Measurements from ENCODE around the gene CENPH.
A peak's percentile ranks its signal among the peaks of the same experiment; 100 is the strongest.
"Not testable (repeated sequence)": the region's sequence is repeated elsewhere in the genome, so short reads cannot be mapped to it uniquely, and the experiment has no call there.

Gene CENPH, protein sequence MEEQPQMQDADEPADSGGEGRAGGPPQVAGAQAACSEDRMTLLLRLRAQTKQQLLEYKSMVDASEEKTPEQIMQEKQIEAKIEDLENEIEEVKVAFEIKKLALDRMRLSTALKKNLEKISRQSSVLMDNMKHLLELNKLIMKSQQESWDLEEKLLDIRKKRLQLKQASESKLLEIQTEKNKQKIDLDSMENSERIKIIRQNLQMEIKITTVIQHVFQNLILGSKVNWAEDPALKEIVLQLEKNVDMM

GRCh38 chr5:69189162-69190086 lies at the start of gene CENPH:
CENPH (plus strand) TSS chr5:69189583; CDS start chr5:69189635, 52 bp downstream.
- DNase-seq (ENCODE audit: low spot score), result peak; percentile 90

- not testable (repeated sequence) for DNase-seq (ENCODE audit: low spot score)
Measured at GRCh38 chr5:69140239-69140638, 49.1 kb upstream of the CENPH start.

GRCh38 chr5:69140827-69141226 lies 48.6 kb upstream of the CENPH start:
- DNase-seq (ENCODE audit: low spot score), result no peak

DNA sequence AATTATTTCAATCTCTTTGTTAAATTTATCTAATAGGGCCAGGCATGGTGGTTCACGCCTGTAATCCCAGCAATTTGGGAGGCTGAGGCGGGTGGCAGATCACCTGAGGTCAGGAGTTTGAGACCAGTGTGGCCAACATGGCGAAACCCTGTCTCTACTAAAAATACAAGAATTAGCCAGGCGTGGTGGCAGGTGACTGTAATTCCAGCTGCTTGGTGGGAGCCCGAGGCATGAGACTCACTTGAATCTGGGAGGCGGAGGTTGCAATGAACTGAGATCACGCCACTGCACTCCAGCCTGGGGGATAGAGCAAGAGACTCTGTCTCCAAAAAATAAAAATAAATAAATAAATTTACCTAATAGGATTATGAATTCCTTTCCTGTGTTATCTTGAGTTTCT lies 40.8 kb upstream of the CENPH start:
- DNase-seq (ENCODE audit: low spot score), result not testable (repeated sequence)

DNA sequence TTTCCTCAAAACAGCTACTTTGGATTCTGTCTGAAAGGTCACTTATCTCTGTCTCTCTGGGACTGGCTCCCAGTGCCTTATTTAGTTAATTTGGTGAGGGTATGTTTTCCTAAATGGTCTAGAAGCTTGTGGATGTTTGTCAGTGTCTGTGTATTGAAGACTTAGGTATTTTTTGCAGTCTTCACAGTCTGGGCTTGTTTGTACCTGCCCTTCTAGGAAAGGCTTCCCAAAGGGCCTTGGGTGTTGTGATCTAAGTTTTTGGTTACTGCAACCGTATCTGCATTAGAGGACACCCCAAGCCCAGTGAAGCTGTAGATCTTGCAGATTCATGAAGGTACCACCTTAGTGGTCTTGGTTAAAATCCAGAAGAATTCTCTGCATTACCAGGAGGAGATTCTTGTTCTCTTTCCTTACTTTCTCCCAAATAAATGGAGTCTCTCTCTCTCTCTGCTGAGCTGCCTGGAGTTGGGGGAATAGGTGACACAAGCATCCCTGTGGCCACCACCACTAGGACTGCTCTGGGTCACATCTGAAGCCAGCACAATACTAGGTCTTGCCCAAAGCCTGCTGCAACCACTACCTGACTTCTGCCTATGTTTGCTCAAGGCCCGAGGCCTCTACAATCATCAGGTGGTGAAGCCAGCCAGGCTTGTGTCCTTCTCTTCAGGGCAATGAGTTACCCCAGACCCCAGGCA lies 40.3 kb upstream of the CENPH start:
- DNase-seq (ENCODE audit: low spot score), result no peak

DNA sequence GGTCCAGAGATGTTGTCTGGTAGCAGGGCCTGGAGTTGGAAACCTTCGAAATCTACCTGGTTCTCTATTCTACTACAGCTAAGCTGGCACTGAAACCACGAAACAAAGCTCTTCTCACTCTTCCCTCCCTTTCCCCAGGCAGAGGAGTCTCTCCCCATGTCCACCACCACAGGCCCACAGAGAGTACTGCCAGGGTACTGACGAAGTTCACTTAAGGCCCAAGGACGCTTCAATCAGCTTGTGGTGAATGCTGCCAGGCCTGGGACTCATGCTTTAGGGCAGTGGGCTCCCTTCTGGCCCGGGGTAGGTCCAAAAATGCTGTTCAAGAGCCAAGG lies 39.7 kb upstream of the CENPH start:
- DNase-seq (ENCODE audit: low spot score), result no peak

DNA sequence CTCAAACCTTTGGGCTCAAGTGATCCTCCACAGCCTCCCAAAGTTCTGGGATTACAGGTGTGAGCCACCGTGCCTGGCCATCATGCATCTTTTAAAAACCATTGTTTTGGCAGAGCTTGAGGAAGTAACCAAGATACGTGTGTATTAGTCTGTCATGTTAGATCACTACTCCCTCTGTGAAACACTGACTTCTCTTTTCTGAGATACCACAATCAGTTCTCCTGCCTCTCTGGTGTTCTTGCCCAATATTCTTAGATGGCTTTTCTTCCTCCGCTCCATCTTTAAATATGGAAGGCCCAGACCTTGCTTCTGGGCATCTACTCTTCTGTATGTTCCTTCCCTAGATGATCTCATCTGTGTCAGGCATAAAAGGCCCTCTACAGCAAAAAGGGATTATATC lies 36.7 kb upstream of the CENPH start:
- no peak for DNase-seq (ENCODE audit: low spot score)

- no peak for DNase-seq (ENCODE audit: low spot score)
Measured at GRCh38 chr5:69156456-69156855, 32.9 kb upstream of the CENPH start.

DNA sequence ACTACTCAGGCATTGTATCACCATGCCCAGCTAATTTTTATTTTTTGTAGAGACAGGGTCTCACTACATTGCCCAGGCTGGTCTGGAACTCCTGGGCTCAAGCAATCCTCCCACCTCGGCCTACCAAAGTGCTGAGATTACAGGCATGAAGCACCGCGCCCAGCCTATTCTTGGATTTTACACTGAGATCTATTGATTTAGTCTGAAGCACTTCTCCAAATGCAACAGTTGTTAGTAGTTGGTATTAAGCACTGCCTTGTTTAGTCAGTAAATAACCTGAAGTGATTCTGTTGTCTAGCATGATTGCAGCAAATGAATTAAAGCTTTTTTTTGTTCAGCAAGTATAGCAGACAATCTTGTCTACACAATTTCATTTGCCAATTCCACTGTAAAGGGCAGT lies 31.3 kb upstream of the CENPH start:
- DNase-seq (ENCODE audit: low spot score), result no peak

- no peak for DNase-seq (ENCODE audit: low spot score)
Measured at GRCh38 chr5:69160651-69161050, 28.7 kb upstream of the CENPH start.

GRCh38 chr5:69166686-69167492 lies 22.5 kb upstream of the CENPH start, which contains the start of gene CCNB1:
CCNB1 (plus strand) TSS chr5:69167150; CDS start chr5:69167263, 113 bp downstream.
- DNase-seq (ENCODE audit: low spot score), result peak; percentile 98

- no peak for DNase-seq (ENCODE audit: low spot score)
Measured at GRCh38 chr5:69167493-69167855, 21.9 kb upstream of the CENPH start.

- DNase-seq (ENCODE audit: low spot score), result no peak
Measured at GRCh38 chr5:69167929-69168328, 21.5 kb upstream of the CENPH start.

GRCh38 chr5:69170495-69170894 lies 18.9 kb upstream of the CENPH start:
- no peak for DNase-seq (ENCODE audit: low spot score)

DNA sequence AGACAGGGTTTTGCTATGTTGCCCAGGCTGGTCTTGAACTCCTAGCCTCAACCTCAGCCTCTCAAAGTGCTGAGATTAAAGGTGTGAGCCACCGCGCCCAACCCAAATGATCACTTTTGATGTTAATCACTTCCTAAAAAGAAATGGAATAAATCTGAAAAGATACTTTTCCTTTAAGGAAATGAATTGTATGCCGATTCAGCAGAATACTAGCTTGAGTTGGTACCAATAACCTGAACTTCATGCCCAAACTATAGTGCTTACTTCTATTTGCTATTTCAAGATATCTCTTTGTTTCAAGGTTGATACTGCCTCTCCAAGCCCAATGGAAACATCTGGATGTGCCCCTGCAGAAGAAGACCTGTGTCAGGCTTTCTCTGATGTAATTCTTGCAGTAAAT lies 18.4 kb upstream of the CENPH start:
- no peak for DNase-seq (ENCODE audit: low spot score)

- not testable (repeated sequence) for DNase-seq (ENCODE audit: low spot score)
Measured at GRCh38 chr5:69181659-69182293, 7.6 kb upstream of the CENPH start.

GRCh38 chr5:69184621-69185020 lies 4.8 kb upstream of the CENPH start:
- no peak for DNase-seq (ENCODE audit: low spot score)

GRCh38 chr5:69187342-69187741 lies 2.0 kb upstream of the CENPH start:
- DNase-seq (ENCODE audit: low spot score), result no peak

DNA sequence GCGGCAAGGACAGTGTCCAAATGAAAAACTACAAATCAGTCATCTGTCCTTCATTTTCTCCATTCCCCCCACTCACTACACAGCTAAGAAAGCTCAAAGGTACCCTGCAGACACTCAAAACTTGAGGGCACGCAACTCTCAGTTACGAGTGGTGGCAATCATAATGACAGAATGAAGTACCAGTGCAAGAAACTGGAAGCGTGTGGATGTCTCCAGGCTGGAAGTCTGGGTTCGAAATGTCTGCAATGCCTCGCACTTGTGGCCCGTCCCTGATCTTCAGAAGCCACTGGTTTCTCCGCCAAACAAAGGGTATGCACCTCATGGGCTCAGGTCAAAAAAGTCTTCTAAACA lies 597 bp upstream of the CENPH start:
- DNase-seq (ENCODE audit: low spot score), result no peak

- DNase-seq (ENCODE audit: low spot score), result no peak
Measured at GRCh38 chr5:69202497-69202896, 13.1 kb downstream of the CENPH start.

- DNase-seq (ENCODE audit: low spot score), result no peak
Measured at GRCh38 chr5:69206528-69207190, 17.3 kb downstream of the CENPH start.
